GM12801 (cell line): ENCODE measurements around the gene TMEM63B.

ENCODE experiments used
- TF ChIP-seq, protein P1 (sequence below): IDR thresholded peaks from one replicate; pipeline ENCODE4 v1.5.1; 2011; ENCODE audit warnings: control low read depth; ENCODE audit not compliant: insufficient read length; ENCODE audit errors: extremely low read depth

TMEM63B gene

DNA sequence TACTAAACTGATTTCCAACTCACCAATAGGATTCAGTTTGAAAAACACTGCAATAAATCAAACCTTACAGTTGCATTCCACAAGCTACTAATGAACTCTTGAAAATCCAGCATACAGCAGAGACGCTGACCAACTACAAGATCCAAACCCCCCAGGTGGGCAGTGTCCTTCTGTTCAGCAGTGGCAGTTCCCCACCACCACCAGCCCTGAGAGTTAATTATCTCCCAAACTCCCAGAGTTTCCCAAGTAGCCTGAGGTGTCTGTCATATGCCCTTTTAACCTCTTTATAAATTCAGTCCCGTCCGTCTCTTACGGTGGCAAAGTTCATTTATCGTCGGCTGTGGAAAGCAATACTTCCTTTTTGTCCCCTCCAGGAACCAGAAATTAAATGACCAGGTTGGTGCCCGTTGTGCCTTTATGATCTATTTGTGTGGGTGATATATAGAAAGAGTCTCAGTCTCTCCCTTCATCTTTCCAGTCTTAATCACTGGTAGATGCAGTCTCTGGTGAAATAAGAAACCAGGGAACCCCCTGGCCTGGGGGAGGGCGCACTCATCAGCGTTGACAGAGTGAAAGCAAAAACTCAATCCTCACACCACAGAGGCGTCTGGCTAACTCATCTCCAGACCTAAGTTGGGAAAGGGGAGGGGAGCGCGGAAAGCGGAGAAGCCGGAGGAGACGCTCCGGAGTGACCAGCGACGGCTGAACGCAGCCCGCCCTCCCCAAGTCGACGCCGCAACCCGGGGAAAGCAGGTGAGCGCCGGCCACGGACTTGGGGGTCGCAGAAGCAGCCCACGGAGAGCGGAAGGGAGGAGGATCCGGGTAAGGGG is 819 bp upstream of the TMEM63B start:
- TF ChIP-seq, protein P1, sequence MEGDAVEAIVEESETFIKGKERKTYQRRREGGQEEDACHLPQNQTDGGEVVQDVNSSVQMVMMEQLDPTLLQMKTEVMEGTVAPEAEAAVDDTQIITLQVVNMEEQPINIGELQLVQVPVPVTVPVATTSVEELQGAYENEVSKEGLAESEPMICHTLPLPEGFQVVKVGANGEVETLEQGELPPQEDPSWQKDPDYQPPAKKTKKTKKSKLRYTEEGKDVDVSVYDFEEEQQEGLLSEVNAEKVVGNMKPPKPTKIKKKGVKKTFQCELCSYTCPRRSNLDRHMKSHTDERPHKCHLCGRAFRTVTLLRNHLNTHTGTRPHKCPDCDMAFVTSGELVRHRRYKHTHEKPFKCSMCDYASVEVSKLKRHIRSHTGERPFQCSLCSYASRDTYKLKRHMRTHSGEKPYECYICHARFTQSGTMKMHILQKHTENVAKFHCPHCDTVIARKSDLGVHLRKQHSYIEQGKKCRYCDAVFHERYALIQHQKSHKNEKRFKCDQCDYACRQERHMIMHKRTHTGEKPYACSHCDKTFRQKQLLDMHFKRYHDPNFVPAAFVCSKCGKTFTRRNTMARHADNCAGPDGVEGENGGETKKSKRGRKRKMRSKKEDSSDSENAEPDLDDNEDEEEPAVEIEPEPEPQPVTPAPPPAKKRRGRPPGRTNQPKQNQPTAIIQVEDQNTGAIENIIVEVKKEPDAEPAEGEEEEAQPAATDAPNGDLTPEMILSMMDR = no peak

DNA sequence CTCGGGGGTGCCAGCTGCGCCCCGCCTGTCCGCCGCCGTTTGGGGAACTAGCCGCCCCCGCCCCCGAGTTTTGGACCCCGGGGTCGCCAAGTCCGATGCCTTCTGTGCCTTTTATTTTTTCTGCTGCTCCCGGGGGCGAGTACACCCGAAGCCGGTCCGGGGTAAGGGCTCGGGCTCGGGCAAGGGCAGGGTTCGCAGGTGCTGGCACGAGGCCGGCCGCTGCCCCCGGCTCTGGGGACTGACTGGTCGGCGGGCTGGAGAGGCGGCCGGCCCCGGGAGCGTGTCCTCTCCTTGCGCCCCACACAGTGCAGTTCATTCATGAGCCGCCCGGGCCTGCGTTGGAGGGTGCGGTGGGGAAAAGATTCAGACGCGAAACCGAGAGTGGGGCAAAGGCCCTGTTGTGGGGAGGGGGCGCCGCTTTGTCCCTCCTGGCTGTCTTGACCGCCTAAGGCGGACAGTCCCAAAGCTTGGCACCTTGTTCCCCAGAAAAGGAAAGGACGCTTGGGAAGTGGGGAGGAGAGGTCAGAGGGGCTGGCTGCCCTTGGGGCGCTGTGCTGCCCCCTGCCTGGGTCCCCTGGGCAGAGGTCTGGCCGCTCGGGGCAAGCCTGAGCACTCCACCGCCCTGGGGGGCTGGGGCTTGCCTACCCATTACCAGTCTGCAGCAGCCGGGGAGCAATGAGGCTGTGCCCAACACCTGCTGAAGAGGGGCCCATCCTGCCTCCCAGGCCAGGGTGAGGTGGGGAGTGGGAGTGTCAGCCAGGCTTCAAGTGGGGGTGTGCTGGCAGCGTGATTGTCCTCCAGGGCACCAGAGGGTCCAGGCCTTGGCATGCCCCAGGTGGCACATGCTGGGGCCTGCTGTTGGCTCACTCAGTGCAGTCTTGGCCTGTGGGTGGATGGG is 915 bp downstream of the TMEM63B start:
- TF ChIP-seq, protein P1 = no peak

DNA sequence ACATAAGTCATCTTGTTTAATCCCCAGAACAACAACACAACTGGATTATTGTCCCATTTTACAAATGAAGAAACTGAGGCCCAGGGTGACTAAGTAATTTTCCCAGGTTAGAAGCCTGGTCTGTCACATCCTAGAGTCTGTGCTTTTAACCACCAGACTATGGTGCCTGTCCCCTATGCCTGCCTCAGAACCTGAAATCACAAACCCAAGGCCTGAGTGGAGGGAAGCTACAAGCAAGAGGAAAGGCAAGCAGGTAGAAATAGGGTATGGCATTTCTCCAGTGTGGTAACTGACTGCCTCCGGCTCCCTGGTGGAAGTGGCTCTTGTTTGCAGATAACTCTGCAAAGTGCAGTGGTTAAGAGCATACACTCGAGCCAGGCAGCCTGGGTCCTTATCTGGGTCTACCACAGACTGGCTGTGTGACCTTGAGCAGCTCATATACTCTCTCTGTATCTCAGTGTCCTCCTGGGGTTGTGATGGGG is 2.5 kb downstream of the TMEM63B start:
- TF ChIP-seq, protein P1 = no peak

DNA sequence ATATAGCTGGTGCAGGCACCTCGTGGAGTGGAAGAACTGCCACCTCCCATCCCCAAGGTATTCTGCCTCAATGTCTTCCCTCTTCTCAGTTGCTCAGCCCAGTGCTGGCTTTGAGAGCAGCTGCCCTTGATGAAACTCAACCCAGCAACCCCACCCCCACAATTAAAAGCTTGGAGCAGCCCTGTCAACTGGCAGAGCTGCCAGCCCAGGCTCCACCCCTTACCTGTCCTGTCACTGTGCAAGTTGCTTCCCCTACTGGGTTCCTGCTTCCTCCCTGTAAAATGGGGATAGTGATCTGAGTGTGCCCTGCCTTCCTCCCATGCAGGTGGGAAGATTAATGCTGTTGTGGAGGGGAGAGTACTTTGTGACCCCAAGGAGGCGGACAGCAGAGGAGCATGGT is 4.5 kb downstream of the TMEM63B start:
- TF ChIP-seq, protein P1 = no peak

DNA sequence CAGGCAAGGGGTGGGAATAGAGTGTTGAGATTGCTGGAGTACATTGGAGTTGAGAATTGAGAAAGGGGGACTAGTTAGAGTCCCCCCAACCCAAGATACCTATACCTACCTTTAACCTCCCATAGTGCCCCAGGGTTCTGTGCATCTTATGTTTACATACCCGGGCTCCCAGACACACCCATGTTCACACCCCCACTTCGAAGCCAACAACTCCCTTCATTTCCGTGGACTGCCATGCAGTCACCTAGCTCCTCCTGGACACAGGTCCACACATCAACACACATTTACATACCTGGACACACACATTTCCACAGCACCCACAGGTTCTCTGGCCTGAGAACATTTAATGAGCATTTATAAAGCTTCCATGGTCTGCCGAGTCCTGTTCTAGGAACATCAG is 5.1 kb downstream of the TMEM63B start:
- TF ChIP-seq, protein P1 = no peak

DNA sequence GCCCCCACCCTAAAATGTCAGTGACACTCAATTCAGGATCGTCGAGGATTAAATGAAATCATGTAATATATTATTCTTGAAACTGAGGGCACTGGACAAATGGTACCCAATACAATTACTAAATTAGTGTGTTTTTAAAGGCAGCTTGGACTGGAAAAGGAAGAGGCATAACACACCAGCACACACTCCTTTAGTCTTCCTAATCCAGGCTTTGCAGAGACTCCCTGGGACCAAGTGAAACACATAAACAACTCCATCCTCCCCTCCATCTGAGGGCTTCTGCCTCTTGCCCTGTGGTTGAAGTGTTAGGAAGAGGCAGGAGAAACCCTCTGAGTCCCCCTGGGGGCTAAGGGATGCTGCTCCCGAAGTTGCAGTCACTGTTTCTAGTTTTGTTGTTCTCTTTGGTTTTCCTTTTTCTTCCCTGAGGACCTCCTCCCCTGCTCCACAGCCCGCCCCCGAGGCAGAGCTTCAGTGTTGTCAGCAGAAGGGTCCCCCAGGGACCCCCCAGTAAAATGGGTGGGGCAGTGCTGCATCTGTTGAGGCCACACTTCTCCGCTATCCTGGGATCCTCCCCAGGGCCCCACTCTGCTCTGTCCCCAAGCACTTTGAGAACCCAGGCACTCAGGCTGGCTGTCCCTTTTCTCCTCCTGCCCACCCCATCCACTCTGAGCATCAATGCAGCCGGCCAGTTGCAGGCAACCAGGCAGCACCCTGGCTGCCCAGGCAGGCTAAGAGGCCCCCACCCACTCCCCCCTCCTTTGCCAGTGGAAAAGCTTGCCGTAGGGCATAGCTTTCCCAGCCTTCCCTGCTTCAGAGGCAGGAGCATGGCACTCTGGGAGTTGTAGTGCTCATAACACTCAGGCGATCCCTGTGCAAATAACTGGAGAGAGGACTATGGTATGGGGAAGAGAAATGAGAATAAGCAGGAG is 5.9 kb downstream of the TMEM63B start:
- TF ChIP-seq, protein P1 = no peak
